H9 (cell line): ENCODE measurements around the gene DCAF6. TPM values are rescaled to one million over a fixed set of nuclear protein-coding genes. Genes with fewer than 3 reads are reported as not detected.
A peak's percentile ranks its signal among the peaks of the same experiment; 100 is the strongest.

ENCODE experiments used
- DNase-seq: peaks from one replicate; pipeline ENCODE4 v3.0.0-alpha.2; 2017
- H2AFZ ChIP-seq: one replicate; pipeline ENCODE4 v1.6.1; 2013; ENCODE audit warnings: mild to moderate bottlenecking, low read length, control low read depth, moderate library complexity
- H2AK5ac ChIP-seq: 2 replicates; pipeline ENCODE4 v1.6.1; 2013; ENCODE audit warnings: low read length, control low read depth, mixed read lengths; ENCODE audit not compliant: insufficient read length
- H2BK120ac ChIP-seq: one replicate; pipeline ENCODE4 v1.6.1; 2013; ENCODE audit warnings: low read depth, mild to moderate bottlenecking, low read length, control low read depth, inconsistent platforms; ENCODE audit not compliant: poor library complexity, severe bottlenecking
- H2BK12ac ChIP-seq: 2 replicates; pipeline ENCODE4 v1.6.1; 2013; ENCODE audit warnings: low read length, control low read depth, mixed read lengths, low read depth; ENCODE audit not compliant: insufficient read length
- H2BK15ac ChIP-seq: 2 replicates; pipeline ENCODE4 v1.6.1; 2013; ENCODE audit warnings: low read depth, low read length, control low read depth
- H2BK20ac ChIP-seq: one replicate; pipeline ENCODE4 v1.6.1; 2013; ENCODE audit warnings: low read depth, mild to moderate bottlenecking, low read length, control low read depth, inconsistent platforms; ENCODE audit not compliant: poor library complexity, severe bottlenecking
- H2BK5ac ChIP-seq: 2 replicates; pipeline ENCODE4 v1.6.1; 2013; ENCODE audit warnings: low read length, control low read depth, mixed read lengths; ENCODE audit not compliant: insufficient read length
- H3K14ac ChIP-seq: 2 replicates; pipeline ENCODE4 v1.6.1; 2013; ENCODE audit warnings: low read length, control low read depth; ENCODE audit not compliant: insufficient read depth
- H3K18ac ChIP-seq: 2 replicates; pipeline ENCODE4 v1.6.1; 2013; ENCODE audit warnings: low read depth, mild to moderate bottlenecking, mixed read lengths, low read length, control low read depth; ENCODE audit not compliant: insufficient read length
- H3K23ac ChIP-seq: 2 replicates; pipeline ENCODE4 v1.6.1; 2013; ENCODE audit warnings: low read length, control low read depth, mixed read lengths, low read depth; ENCODE audit not compliant: insufficient read length
- H3K23me2 ChIP-seq: 2 replicates; pipeline ENCODE4 v1.6.1; 2013; ENCODE audit warnings: low read depth, mild to moderate bottlenecking, mixed read lengths, low read length, control low read depth; ENCODE audit not compliant: insufficient read length, poor library complexity, severe bottlenecking
- H3K27ac ChIP-seq: 2 replicates; pipeline ENCODE4 v1.5.1; 2013; ENCODE audit warnings: low read length, control low read depth, mixed read lengths, low read depth; ENCODE audit not compliant: insufficient read length
- H3K27me3 ChIP-seq: 2 replicates; pipeline ENCODE4 v1.6.1; 2013; ENCODE audit warnings: low read length, control low read depth, inconsistent platforms; ENCODE audit not compliant: insufficient read depth
- H3K4ac ChIP-seq: 2 replicates; pipeline ENCODE4 v1.6.1; 2013; ENCODE audit warnings: low read depth, mild to moderate bottlenecking, control low read depth, inconsistent platforms, low read length, moderate library complexity
- H3K4me1 ChIP-seq: 2 replicates; pipeline ENCODE4 v1.6.1; 2013; ENCODE audit warnings: low read length, control low read depth, inconsistent platforms; ENCODE audit not compliant: insufficient read depth
- H3K4me2 ChIP-seq: 2 replicates; pipeline ENCODE4 v1.6.1; 2013; ENCODE audit warnings: low read length, control low read depth, mixed read lengths; ENCODE audit not compliant: insufficient read length, insufficient read depth
- H3K56ac ChIP-seq: 2 replicates; pipeline ENCODE4 v1.6.1; 2013; ENCODE audit warnings: low read depth, mild to moderate bottlenecking, mixed read lengths, low read length, control low read depth; ENCODE audit not compliant: insufficient read length
- H3K79me1 ChIP-seq: 2 replicates; pipeline ENCODE4 v1.6.1; 2013; ENCODE audit warnings: low read depth, mild to moderate bottlenecking, moderate library complexity, low read length, control low read depth, inconsistent platforms; ENCODE audit not compliant: insufficient read depth, poor library complexity, severe bottlenecking
- H3K79me2 ChIP-seq: 2 replicates; pipeline ENCODE4 v1.6.1; 2013; ENCODE audit warnings: low read length, control low read depth, inconsistent platforms; ENCODE audit not compliant: insufficient read depth
- H3K9ac ChIP-seq: 2 replicates; pipeline ENCODE4 v1.6.1; 2013; ENCODE audit warnings: low read length, control low read depth, mixed read lengths; ENCODE audit not compliant: insufficient read length; ENCODE audit errors: extremely low read depth
- H3K9me3 ChIP-seq: one replicate; pipeline ENCODE4 v1.6.1; 2013; ENCODE audit warnings: low read depth, low read length, inconsistent platforms; ENCODE audit not compliant: control insufficient read depth
- H3T11ph ChIP-seq: one replicate; pipeline ENCODE4 v1.6.1; 2013; ENCODE audit warnings: mild to moderate bottlenecking, low read length, control low read depth, inconsistent platforms
- H4K20me1 ChIP-seq: one replicate; pipeline ENCODE4 v1.6.1; 2013; ENCODE audit not compliant: control insufficient read depth, insufficient read length, insufficient read depth
- H4K5ac ChIP-seq: 2 replicates; pipeline ENCODE4 v1.6.1; 2013; ENCODE audit warnings: low read depth, mild to moderate bottlenecking, mixed read lengths, low read length, control low read depth; ENCODE audit not compliant: insufficient read length
- H4K8ac ChIP-seq: replicated peaks from 2 replicates; pipeline ENCODE4 v1.6.1; 2013; ENCODE audit warnings: low read length, control low read depth, mixed read lengths, low read depth; ENCODE audit not compliant: insufficient read length
- H4K91ac ChIP-seq: 2 replicates; pipeline ENCODE4 v1.6.1; 2013; ENCODE audit warnings: low read depth, mild to moderate bottlenecking, moderate library complexity, mixed read lengths, low read length, control low read depth; ENCODE audit not compliant: insufficient read length
- H3K27ac Mint-ChIP-seq, 3 experiments: 2 replicates in 2 of 3; 3 replicates in 1 of 3; pipeline ENCODE4 v1.8.0; 2020 to 2021; ENCODE audit warnings: mixed read lengths in 3 of 3, mild to moderate bottlenecking in 1 of 3, moderate library complexity in 1 of 3
- H3K27me3 Mint-ChIP-seq: 2 replicates; pipeline ENCODE4 v1.8.0; 2021; ENCODE audit warnings: low read depth, mild to moderate bottlenecking, moderate library complexity, mixed read lengths
- H3K36me3 Mint-ChIP-seq, 3 experiments: 2 replicates in 2 of 3; 3 replicates in 1 of 3; pipeline ENCODE4 v1.8.0; 2020 to 2021; ENCODE audit warnings: low read depth in 3 of 3, mixed read lengths in 3 of 3; ENCODE audit not compliant: insufficient read depth in 1 of 3
- H3K4me1 Mint-ChIP-seq, 2 experiments: 2 replicates each; pipeline ENCODE4 v1.8.0; 2020; ENCODE audit warnings: mixed read lengths in 2 of 2
- H3K4me3 Mint-ChIP-seq, 2 experiments: 2 replicates in 1 of 2; 3 replicates in 1 of 2; pipeline ENCODE4 v1.8.0; 2020 to 2021; ENCODE audit warnings: mild to moderate bottlenecking in 2 of 2, mixed read lengths in 2 of 2, moderate library complexity in 1 of 2
- H3K9me3 Mint-ChIP-seq, 2 experiments: 2 replicates in 1 of 2; 3 replicates in 1 of 2; pipeline ENCODE4 v1.8.0; 2020; ENCODE audit warnings: mild to moderate bottlenecking in 2 of 2, mixed read lengths in 2 of 2, moderate library complexity in 1 of 2
- CTCF ChIP-seq: fragments of 200-600 bp; sonication (generic); conservative IDR thresholded peaks from 3 replicates; pipeline ENCODE4 v1.8.0; 2021; ENCODE audit warnings: antibody characterized with exemption, mild to moderate bottlenecking
- total RNA-seq: library from RNA; stranded (reverse); gene quantifications from 2 replicates; pipeline ENCODE4 v1.2.1, GENCODE V29; 2021

DCAF6 gene
- total RNA-seq, 1 experiment from 2014 or later = 16.0 TPM

GRCh38 chr1:167905671-167906070 lies 30.8 kb upstream of the DCAF6 start:
- no peak overlapping the region for H2BK120ac ChIP-seq
- H3K23me2 ChIP-seq = no peaks in the 10 kb centered on the region
- no peak overlapping the region for H3K4me2 ChIP-seq

More at GRCh38 chr1:167905671-167906070, 30.8 kb upstream of the DCAF6 start:
- peak overlapping the region in 2 of 3 experiments; percentile 15 to 22; a peak in 3 of 7 replicates for H3K27ac Mint-ChIP-seq
- Histone ChIP-seq H2AFZ (no peak overlapping the region), H3K18ac (no peak overlapping the region), H2BK12ac (no peak overlapping the region), H2AK5ac (no peak overlapping the region), H3K27me3 (no peaks in the 10 kb centered on the region), H3T11ph (no peak overlapping the region), H4K8ac (no peak overlapping the region), H4K5ac (no peak overlapping the region), H3K79me1 (no peaks in the 10 kb centered on the region), H3K9me3 (peaks cover 17% of the 10 kb centered on the region), H3K14ac (no peak overlapping the region), H3K79me2 (no peaks in the 10 kb centered on the region), H3K56ac (no peak overlapping the region), H4K20me1 (no peaks in the 10 kb centered on the region), H3K4ac (no peak overlapping the region), H3K4me1 (no peaks in the 10 kb centered on the region; the same call in 1 of the 2 replicates), H3K9ac (no peak overlapping the region), H3K27ac (no peak overlapping the region), H2BK5ac (no peak overlapping the region), H2BK15ac (no peak overlapping the region), H4K91ac (no peak overlapping the region), H2BK20ac (no peak overlapping the region), H3K23ac (no peak overlapping the region)
- no peak for DNase-seq
- TF ChIP-seq CTCF = no peak
- peaks cover 15 to 21% of the 10 kb centered on the region in 2 experiments for H3K9me3 Mint-ChIP-seq
- no peaks in the 10 kb centered on the region for H3K27me3 Mint-ChIP-seq
- H3K4me1 Mint-ChIP-seq = peaks cover 16 to 17% of the 10 kb centered on the region in 2 experiments
- H3K4me3 Mint-ChIP-seq = no peak overlapping the region
- peaks cover 6 to 21% (median 15%) of the 10 kb centered on the region in 3 experiments for H3K36me3 Mint-ChIP-seq
